CD4-positive, alpha-beta T cell treated with Interferon gamma for 1 hour (primary cell): Measurements from ENCODE around the gene FANCI.
A peak's percentile ranks its signal among the peaks of the same experiment; 100 is the strongest.

Source experiments
- DNase-seq: peaks from one replicate; pipeline ENCODE4 v3.0.0-alpha.2; 2020

FANCI gene

DNA sequence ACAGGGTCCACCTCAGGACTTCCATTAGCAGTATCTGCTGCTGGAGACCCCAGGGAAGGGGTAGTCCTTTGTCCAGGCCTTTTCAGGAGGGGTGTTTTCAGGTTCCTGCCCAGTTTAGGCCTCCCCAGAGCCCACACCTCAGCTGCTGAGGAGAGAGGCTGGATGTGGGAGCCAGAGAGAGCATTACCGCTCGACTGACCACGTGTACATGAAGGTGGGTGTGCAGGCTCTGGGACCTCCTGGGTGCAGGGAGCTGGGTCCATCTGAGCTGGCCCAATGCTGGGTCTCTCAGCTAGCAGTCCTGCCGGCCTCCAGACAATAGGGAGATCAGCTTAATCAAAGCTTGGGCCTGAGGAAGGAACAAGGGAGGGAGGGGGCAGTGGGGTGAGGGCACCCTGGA, 120.0 kb downstream of the FANCI start:
- DNase-seq: no peak

DNA sequence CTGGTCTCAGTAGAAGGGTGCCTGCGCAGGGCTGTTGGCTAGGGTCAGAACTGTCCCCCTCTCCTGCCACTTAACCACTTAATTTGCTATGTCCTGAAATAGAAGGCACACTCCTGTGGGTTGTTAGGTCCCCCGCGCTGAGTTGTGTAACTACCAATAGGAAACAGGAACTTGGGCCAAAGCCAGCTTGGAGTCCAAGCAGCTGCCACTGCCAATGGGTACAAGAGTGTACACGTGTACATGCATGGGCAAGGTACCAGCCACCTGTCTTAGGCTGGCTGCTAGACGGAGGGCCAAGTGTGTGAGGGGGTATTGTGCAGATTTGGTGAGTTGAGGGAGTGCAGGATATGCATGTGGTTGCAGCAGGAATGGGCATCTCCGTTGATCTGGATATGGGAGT, 120.6 kb downstream of the FANCI start:
- peak; percentile 13 for DNase-seq

DNA sequence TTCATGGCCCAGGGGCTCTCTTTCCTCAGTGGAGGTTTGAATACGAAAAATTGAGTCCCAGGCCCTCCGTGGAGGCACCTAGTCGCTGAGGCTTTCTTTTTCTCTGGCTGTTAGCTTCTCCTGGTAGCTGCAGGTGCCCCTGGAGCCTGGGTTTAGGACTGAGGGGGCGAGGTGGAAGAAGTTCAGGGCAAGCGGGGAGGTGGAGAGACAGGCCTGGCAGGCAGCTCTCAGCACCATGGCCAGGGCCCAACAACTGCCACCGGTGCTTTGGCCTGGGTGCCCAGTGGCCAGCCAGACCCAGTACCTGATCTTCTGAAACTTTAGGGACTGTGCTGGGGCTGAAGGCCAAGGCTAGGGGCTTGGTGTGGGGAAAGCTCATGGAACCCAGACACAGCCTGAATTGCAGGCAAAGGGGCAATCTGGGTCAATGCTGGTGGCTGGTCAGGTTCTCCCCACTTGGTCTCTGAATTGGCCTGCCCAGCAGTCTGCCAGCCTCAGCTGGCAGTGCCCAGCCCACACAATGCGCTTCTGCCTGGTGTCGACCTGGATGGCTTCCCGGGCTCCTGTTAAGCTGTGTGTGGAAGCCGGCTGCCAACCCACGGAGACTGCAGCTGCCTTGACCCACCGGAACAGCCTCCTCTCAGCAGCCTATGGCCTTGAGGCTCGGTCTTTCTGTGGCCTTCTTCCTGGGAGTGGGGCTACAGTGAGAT, 121.1 kb downstream of the FANCI start:
- DNase-seq: no peak

DNA sequence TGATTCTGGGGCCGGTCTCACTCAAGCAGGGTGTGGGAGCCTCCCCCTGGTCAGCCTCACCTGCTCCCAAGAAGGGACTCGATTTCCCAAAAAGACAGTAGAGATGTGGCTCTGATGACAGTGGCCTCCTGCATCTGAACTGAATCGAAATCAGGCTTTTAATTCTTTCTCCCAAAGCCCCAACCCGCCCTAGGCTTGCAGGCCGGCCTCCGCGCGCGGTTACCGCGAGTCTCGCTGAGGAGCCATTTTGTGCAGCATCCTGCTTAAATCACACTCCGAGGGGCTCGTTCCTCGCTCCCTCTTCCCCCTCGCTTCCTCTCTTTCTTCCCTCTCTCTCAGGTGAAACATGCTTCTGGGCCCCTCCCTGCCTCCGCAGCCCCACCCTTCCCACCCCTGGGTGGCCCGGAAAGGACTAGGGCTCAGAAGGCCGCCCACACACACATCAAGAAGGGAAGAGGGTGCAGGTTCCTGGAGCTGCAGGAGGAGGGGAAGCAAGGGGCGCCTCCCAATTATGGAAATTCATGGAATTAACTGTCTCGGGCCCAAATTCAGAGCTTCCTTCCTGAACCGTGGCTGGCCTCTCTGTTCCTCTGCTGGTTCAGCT, 121.8 kb downstream of the FANCI start:
- no peak for DNase-seq
